ENCODE measurements around the gene RXFP3.

The RXFP3 gene

GRCh38 chr5:33980030-33980429 lies 43.8 kb downstream of the RXFP3 start:
- no peak for DNase-seq (ENCODE audit: low spot score)

GRCh38 chr5:33981408-33982162 lies 45.4 kb downstream of the RXFP3 start:
- peak; percentile 27 for DNase-seq (ENCODE audit: low spot score)

- DNase-seq (ENCODE audit: low spot score), result no peak
Measured at GRCh38 chr5:33984178-33984577, 48.0 kb downstream of the RXFP3 start.

- no peak for DNase-seq (ENCODE audit: low spot score)
Measured at GRCh38 chr5:33984671-33985124, 48.5 kb downstream of the RXFP3 start, which contains the start of gene SLC45A2. Gene SLC45A2 (minus strand): TSS chr5:33984693. CDS start chr5:33984583, 110 bp downstream.

GRCh38 chr5:33985447-33985846 lies 49.3 kb downstream of the RXFP3 start:
- DNase-seq (ENCODE audit: low spot score), result no peak

Data from AG20443 (cell line).